RWPE2 (cell line): Measurements from ENCODE around the gene TACC2.

Source experiments
- ATAC-seq: fragments of 200-7000 bp; cut with Tn5 transposase; 3 replicates; pipeline ENCODE4 v1.9.1; 2021; ENCODE audit warnings: low read depth
- DNase-seq: peaks from one replicate; pipeline ENCODE4 v3.0.0-alpha.2; 2020; ENCODE audit warnings: low spot score
- H3K27ac ChIP-seq: fragments of 450-650 bp; 2 replicates; pipeline ENCODE4 v1.5.1; 2017; ENCODE audit warnings: mild to moderate bottlenecking; ENCODE audit not compliant: poor library complexity, severe bottlenecking
- H3K27me3 ChIP-seq: fragments of 250-450 bp; sonication (Bioruptor Pico); 2 replicates; pipeline ENCODE4 v1.5.1; 2021; ENCODE audit warnings: mild to moderate bottlenecking, moderate library complexity; ENCODE audit not compliant: insufficient read depth, poor library complexity, severe bottlenecking
- H3K36me3 ChIP-seq: fragments of 250-450 bp; sonication (Bioruptor Pico); 2 replicates; pipeline ENCODE4 v1.5.1; 2020; ENCODE audit warnings: low read depth, mild to moderate bottlenecking, moderate library complexity
- H3K4me1 ChIP-seq: fragments of 250-450 bp; sonication (Bioruptor Pico); 2 replicates; pipeline ENCODE4 v1.5.1; 2021; ENCODE audit warnings: mild to moderate bottlenecking, moderate library complexity; ENCODE audit not compliant: insufficient read depth, poor library complexity, severe bottlenecking
- H3K4me3 ChIP-seq: fragments of 250-450 bp; sonication (Bioruptor Pico); 2 replicates; pipeline ENCODE4 v1.5.1; 2021; ENCODE audit warnings: mild to moderate bottlenecking, moderate library complexity; ENCODE audit not compliant: severe bottlenecking
- H3K9me3 ChIP-seq: fragments of 250-450 bp; sonication (Bioruptor Pico); 2 replicates; pipeline ENCODE4 v1.5.1; 2021; ENCODE audit warnings: mild to moderate bottlenecking, moderate library complexity; ENCODE audit not compliant: severe bottlenecking
- TF ChIP-seq, protein P1 (sequence below): fragments of 450-650 bp; IDR thresholded peaks from one replicate; pipeline ENCODE4 v1.5.1; 2017; ENCODE audit warnings: mild to moderate bottlenecking, moderate library complexity; ENCODE audit not compliant: poor library complexity, severe bottlenecking

The TACC2 gene

GRCh38 chr10:122185643-122186042 lies 196.7 kb downstream of the TACC2 start:
- Histone ChIP-seq H3K36me3 (peaks cover 10% of the 10 kb centered on the region), H3K4me1 (peaks cover 23% of the 10 kb centered on the region), H3K9me3 (no peaks in the 10 kb centered on the region), H3K4me3 (no peak overlapping the region), H3K27me3 (no peaks in the 10 kb centered on the region), H3K27ac (no peak overlapping the region)
- TF ChIP-seq, protein P1, sequence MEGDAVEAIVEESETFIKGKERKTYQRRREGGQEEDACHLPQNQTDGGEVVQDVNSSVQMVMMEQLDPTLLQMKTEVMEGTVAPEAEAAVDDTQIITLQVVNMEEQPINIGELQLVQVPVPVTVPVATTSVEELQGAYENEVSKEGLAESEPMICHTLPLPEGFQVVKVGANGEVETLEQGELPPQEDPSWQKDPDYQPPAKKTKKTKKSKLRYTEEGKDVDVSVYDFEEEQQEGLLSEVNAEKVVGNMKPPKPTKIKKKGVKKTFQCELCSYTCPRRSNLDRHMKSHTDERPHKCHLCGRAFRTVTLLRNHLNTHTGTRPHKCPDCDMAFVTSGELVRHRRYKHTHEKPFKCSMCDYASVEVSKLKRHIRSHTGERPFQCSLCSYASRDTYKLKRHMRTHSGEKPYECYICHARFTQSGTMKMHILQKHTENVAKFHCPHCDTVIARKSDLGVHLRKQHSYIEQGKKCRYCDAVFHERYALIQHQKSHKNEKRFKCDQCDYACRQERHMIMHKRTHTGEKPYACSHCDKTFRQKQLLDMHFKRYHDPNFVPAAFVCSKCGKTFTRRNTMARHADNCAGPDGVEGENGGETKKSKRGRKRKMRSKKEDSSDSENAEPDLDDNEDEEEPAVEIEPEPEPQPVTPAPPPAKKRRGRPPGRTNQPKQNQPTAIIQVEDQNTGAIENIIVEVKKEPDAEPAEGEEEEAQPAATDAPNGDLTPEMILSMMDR: no peak
- no peak for DNase-seq
- ATAC-seq: no peak

DNA sequence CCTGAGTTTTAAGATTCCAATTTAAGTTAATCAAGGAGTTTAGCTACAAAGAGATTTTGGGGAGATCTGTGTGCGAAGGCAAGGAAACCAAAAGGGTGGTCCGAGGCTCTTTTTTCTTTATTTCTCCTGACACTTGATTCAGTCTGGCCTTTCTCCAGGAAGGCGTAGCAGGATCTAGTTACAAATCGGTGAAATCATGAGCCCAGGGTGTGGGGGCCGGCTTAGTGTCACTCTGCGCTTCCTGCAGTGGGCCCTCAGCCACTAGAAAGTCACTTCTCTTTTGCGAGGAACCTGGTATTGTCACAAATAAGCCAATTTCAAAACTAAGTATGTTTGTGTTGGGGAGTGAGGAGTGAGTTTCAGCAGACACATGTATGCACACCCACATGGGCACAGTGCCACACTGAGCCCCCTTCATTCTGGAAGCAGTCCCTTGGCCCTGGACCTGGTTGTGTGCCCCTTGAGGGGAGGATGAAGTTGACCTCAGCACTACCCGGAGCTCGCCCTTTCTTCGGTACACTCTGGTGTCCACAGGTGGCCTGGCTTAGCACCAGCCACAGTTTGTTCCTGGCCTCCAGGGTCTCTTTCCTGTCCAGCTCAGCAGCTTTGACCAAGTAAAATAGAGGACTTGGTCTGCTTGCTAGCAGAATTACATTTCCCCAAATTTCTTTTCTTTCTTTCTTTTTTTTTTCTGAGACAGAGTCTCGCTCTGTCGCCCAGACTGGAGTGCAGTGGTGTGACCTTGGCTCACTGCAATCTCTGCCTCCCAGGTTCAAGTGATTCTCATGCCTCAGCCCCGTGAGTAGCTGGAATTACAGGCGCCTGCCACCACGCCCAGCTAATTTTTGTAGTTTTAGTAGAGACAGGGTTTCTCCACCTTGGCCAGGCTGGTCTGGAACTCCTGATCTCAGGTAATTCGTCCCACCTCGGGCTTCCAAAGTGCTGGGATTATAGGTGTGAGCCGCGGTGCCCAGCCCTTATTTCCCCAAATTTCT lies 198.2 kb downstream of the TACC2 start:
- H3K4me1 ChIP-seq: peaks cover 13% of the 10 kb centered on the region

GRCh38 chr10:122188706-122189105 lies 199.7 kb downstream of the TACC2 start:
- no peak for ATAC-seq
- Histone ChIP-seq H3K4me3 (no peak overlapping the region), H3K27me3 (no peaks in the 10 kb centered on the region), H3K27ac (no peak overlapping the region), H3K9me3 (no peaks in the 10 kb centered on the region), H3K36me3 (peaks cover 10% of the 10 kb centered on the region), H3K4me1 (no peaks in the 10 kb centered on the region)
- TF ChIP-seq, protein P1: no peak
- no peak for DNase-seq

More for the DNA sequence above, 198.2 kb downstream of the TACC2 start:
- no peaks in the 10 kb centered on the region for H3K9me3 ChIP-seq
- H3K4me3 ChIP-seq: no peak overlapping the region
- DNase-seq: no peak
- no peak overlapping the region for H3K27ac ChIP-seq
- TF ChIP-seq, protein P1: no peak
- ATAC-seq: no peak
- H3K36me3 ChIP-seq: peaks cover 10% of the 10 kb centered on the region
- H3K27me3 ChIP-seq: no peaks in the 10 kb centered on the region

DNA sequence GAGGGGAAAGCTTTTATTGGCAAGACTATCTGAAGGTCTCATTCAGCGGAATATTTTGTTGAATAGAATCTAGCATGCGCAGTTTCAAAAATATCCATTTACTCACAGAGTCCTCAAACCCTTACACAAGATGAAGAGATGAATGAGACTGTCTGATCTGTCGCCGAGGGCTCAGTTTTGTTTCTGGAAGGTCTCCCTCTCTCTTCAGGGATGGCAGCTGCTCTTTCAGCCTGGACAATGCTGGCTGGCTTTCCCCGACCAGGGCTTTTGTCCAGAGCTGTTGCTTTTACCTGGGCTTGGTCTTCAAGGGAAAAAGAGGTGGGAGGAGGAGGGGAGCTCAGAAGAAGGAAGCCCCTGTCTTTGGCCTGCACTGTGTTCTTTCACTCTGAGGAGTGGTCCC lies 200.2 kb downstream of the TACC2 start:
- TF ChIP-seq, protein P1: no peak
- Histone ChIP-seq H3K36me3 (peaks cover 10% of the 10 kb centered on the region), H3K4me1 (no peaks in the 10 kb centered on the region), H3K27me3 (no peaks in the 10 kb centered on the region), H3K27ac (no peak overlapping the region), H3K9me3 (no peaks in the 10 kb centered on the region), H3K4me3 (no peak overlapping the region)
- no peak for DNase-seq
- ATAC-seq: no peak
